GM19023 (cell line): ENCODE data around the gene ADAM11.

ENCODE experiments used
- ATAC-seq: cut with Tn5 transposase; IDR thresholded peaks from one replicate; pipeline ENCODE4 v1.9.1; 2021; ENCODE audit warnings: mild to moderate bottlenecking, moderate library complexity; ENCODE audit not compliant: unreplicated experiment

The ADAM11 gene

GRCh38 chr17:44829523-44830358, 71.0 kb downstream of the ADAM11 start, which contains the start of gene GJC1:
TSS of gene GJC1 (minus strand) at chr17:44830287. CDS start at chr17:44805817, 24,470 bp downstream.
- ATAC-seq, result peak; percentile 51

DNA sequence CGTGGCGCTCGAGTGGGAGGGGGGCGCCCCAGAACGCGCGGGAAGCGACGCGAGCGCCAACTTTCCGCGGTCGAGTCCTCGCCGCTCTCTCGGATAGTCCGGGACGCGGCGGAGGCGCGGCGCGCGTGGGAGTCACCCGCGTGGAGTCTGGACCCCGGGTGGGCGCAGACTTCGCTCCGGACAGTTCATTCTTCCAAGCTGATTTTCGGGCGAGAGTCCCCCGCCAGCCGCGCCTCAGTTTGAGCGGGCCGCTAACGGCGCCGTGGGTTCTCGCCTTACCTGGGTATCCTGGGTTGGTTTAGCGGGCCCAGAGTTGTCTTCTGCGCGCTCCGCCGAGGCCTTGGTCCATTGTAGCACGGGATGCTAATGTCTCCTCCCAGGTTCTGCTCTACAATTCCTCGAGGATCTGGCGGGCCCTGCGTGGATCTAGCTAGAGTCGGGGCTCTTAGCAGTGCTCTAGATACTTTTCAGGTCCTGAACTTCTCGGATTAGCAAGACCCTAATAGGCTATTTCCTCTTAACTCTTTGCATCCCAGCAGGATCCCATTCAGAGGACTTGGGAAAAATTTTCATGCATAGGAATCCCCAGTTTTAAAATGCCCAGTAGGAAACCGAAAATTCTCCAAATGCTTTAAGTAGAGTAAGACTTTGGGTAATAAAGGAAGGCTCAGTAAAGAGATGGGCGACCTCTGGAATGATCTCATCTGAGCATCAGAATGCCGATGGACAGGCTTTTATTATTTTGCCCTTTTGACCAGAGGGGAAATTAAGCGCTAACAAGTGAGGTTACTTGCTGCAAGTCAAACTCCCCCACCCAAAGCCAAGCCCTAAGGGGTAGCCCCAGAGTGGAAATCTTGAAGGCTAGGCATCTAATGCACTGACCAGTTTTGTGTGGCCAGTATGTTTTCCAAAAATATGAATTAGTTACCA, 71.8 kb downstream of the ADAM11 start:
- peak; percentile 22 for ATAC-seq

- ATAC-seq, result no peak
These were observed 72.6 kb downstream of the ADAM11 start for GRCh38 chr17:44831371-44831770.
